CD4-positive, alpha-beta T cell treated with Interleukin-6 for 4 hours (primary cell): ENCODE data around the gene TSPYL4.
"Not testable (repeated sequence)": the region's sequence is repeated elsewhere in the genome, so short reads cannot be mapped to it uniquely, and the experiment has no call there.

Source experiments
- DNase-seq: peaks from one replicate; pipeline ENCODE4 v3.0.0-alpha.2; 2020; ENCODE audit warnings: mixed read lengths

TSPYL4 gene

DNA sequence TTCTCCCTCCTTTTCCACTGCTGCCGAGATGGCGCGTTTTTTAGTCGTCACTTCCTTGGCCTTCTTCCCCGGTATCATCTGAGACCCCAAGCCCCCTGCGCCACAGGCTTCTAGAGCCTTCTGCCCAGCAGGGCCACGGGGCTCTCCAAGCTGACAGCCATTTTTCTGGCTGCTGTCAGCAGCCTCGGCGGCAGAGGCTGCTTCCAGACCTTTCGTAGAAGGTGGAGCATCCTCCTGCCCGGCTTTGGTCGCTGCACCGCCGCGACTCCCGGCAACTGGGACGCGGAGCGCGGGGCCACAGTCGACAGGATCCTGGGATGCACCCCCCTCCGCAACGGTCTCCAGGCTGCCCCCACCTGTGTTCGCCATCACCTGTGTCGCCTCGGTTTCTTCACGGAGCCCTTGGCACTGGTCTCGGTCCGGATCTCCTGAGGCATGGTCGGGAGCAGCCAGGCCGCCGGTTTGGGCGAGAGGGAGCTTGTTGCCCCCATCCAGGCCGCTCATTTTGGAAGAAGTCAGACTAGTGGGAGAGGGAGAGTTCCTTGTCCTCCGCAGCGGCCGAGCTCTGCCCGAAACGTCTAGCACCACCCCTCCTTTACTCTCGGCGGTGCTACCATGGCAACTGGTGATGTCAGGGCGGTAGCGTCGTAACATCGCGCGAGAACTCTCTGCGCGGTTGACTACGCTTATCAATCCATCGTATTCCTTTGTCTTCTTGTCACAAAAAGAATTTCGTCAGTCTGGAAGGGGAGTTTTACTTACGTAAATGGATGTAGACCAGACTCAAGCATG lies at the start of gene TSPYL4:
TSS of gene TSPYL4 (minus strand) at position 571 of the 792 bp plus-strand sequence. CDS start at position 504, 67 bp downstream.
- DNase-seq = peak; percentile 92

DNA sequence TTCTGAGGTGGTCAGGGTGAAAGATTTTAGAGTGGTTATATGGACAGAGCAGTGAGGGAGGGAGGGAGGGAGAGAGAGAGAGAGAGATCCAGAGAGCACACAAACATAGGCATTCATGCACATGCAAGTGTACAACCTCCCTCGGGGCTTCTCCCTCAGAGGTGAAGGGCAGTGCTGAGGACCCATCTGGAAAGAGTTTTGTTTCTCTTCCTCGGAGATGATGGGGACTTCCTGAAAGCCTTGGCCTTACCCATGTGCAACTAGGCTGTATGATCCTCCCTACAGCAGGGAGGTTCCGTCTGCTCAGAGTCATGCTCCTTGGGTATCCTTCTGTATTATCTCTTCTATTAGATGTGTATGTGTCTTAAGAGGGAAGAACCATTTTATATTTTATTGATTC lies 47.2 kb upstream of the TSPYL4 start:
- DNase-seq = no peak

DNA sequence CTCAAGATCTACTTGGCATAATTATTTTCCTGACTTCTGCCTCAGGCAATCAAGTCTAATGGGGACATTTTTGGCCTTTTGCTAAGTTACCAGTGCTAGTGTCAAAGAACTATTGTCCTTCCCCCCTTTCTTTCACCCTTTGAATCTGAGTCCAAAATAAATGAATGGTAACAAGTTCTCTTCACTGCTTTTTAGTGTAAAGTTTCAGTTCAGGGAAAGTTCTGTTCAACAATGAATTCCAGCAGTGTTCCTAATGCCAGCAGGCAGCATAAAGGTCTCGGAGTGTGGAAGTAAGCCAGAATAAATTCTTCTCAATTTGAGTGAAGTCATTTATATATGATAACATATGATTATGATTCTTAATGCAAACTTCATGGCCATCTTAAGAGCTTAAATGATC lies 46.7 kb upstream of the TSPYL4 start:
- DNase-seq = no peak

GRCh38 chr6:116298973-116299372 lies 45.1 kb upstream of the TSPYL4 start:
- DNase-seq = no peak

DNA sequence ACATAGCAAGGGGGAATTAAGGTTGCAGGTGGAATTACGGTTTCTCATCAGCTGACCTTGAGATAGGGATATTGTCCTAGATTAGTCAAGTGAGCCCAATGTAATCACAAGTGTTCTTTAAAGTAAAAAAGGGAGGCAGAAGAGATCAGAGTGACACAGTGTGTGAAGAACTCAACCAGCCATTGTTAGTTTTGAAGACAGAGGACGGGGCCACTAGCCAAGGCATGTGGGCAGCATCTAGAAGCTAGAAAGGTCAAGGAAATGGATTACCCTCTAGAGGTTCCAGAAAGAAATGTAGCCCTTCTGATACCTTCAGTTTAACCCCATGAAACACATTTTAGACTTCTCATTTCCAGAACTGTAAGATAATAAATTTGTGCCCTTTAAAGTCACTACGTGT lies 44.4 kb upstream of the TSPYL4 start:
- DNase-seq = no peak

DNA sequence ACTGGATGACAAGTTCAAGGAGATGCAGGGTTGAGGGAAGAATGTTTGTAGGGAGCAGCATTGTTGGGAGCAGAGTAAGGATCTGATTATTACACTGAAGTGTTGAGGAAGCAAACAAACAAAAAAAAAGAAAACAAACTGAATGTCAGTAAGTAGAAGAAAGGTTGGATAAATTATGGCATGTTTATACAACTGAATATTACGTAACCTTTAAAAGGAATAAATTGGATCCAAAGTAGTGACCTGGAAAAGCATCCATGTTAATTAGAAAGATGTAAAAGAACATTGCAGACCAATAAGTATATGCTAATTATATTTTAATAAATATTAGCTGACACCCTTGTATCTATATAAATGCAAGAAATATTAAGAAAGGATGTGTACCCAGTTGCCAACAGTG lies 38.7 kb upstream of the TSPYL4 start:
- no peak for DNase-seq

DNA sequence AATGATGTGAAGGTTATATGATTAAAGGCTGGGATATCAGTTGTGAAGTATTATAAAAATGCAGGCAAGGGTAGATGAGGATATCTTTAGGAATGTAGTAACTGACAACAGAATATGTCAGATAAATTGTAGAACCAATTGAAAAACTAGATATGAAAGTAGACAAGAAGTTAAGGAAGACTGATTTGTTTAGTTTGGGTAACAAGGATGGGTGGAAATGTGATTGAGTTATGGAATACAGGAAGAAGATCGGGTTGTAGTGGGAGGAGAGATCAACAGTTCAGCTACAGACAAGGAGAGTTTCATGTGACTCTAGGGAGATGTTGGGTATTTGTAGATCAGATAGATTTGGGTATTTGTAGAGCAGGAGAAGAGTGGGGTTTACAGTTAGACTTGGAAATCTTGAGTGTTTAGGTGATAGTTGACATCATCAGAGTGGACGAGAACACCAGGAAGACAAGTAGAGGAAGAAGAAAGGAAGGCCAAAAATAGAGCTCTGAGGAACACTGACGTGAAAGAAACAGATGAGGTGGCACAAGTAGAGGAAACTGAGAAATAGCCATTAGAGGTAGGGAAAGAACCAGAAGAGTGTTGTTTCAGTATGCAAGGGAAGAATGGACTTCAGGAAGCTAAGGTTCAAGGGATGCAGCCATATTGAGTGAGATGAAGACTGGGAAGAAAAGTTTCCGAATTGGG lies 38.0 kb upstream of the TSPYL4 start:
- DNase-seq = no peak

- DNase-seq = no peak
Measured at GRCh38 chr6:116290799-116291198, 36.9 kb upstream of the TSPYL4 start.

DNA sequence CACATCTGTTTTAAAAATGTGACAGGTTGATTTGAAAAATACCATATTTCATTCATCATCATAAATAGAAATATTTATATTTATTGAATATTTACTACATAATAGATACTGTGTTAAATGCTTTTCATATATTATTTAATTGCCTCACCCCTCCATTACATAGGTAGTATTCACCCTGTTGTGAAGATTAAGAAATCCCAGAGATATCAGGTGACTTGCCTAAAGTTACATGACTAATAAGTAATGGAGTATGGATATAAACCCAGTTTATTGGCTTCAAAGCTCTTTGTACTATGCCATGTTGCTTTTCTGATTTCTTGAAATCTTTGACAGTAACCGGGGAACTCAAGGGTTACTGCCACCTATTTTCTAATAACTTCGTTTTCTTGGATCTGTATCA lies 36.0 kb upstream of the TSPYL4 start:
- DNase-seq = no peak

DNA sequence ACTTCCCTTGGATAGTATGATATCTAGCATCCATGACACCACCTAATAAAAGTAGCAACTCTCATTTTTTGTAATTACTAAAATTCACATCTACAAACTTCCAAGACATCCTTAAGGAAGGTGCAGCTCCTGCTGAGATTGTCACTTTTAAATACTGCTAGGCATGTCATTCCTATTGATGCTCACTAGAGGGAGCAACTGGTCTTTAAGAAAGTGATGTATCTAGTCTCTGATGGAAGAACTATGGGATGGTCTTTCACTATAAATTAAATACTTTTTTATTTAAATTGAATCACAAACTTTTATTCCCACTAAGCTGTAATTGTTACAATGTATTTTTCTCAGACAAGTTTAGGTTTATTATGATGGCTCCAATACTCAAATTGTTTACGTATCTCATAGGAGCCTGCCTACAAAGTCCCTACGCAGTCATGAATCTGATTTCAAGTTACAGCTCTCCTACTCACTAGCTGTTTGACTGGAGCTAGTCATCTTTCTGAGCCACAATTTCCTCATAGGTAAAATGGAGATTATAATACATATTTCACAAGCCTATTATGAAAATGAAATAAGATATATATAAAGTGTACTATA lies 33.9 kb upstream of the TSPYL4 start:
- no peak for DNase-seq

- DNase-seq = no peak
Measured at GRCh38 chr6:116286773-116287358, 33.0 kb upstream of the TSPYL4 start.

- DNase-seq = not testable (repeated sequence)
Measured at GRCh38 chr6:116284984-116285383, 31.1 kb upstream of the TSPYL4 start.

DNA sequence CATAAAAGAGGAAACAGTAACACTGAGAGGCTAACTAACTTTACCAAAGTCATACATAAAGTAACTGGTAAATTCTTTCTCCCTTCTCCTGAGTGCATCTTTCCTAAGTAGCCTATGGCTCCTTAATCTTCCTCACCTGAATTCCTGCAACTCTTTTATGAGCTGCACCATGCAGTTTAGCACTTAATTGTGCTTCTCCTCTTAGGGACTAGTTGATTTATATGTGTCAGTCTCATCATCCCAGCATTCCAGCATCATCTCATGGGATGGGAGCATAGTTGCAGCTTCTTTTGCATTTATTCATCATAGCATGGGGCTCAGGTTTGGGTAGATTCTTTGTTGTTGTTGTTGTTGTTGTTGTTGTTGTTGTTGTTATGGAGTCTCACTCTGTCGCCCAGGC lies 29.3 kb upstream of the TSPYL4 start:
- no peak for DNase-seq

DNA sequence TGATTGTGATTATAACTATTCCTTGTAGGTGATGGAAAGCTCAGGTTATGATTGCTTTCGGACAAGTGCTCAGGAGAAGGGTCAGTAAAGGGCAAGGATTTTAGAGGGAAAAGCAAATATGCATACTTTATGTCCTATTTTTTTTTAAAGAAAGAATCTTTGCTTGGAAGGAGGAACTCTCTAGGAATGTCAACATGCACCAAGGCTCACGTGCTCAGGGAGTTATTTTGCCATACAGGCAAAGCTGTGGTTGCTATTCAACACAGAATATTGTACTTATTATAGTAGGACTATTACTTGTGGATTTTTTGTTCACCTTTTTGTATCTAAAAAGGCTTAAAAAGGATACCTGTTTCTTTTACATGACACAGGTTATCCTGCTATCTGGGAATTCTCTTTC lies 28.8 kb upstream of the TSPYL4 start:
- no peak for DNase-seq

DNA sequence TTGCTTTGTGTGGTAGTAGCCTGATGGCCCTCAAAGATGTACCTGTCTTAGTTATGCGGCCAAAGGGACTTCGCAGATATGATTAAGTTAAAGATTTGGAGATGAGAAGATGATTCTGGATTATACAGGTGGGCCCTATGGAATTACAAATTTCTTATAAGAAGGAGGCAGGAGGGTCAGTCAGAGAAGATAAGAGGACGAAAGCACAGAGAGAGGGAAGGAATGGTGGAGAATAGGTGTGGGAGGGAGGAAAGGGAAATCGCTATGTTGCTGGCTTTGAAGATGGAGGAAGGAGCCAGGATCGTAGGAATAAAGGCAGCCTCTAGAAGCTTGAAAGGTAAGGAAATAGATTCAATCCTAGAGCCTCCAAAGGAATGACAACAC lies 27.1 kb upstream of the TSPYL4 start:
- DNase-seq = no peak

DNA sequence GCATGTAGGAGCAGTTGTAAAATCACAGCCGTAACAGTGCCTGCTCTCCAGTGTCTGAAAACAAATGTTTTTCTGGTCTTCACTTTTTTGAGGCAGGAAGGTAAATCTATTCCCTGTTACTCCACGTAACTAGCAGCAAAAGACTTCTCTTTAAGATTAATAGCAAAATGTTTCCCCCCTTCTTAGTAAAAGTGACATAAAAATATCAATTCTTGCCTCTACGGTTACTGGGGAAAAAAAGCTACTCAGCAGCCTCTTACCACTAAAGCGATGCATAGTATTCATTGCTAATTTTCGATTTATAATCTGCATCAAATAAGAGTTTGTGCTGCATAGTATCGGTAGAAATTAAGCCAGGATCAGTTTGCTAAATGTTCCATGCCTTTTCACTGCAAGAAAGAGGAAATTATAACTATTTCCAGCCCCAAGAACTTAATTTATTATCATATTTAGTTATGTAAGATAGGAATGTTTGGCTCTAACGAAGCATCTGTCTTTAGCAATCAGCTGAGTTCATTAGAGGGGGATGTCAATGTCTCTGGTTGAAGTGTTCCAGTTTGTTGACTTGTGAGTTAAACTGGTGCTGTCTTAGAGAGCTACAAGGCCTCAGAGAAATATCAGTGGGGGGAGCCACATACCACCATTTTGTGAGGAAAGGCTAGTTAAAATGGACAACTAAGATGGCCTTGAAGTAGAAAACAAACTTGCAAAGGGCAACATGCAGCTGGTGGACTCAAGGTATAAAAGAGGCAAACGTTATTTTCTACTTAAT lies 26.5 kb upstream of the TSPYL4 start:
- DNase-seq = no peak

GRCh38 chr6:116279232-116280160 lies 25.6 kb upstream of the TSPYL4 start, which contains the start of gene TSPYL1:
Gene TSPYL1, minus strand, starts transcription at chr6:116279930. Its CDS starts 100 bp downstream, at chr6:116279830.
- peak; percentile 95 for DNase-seq

DNA sequence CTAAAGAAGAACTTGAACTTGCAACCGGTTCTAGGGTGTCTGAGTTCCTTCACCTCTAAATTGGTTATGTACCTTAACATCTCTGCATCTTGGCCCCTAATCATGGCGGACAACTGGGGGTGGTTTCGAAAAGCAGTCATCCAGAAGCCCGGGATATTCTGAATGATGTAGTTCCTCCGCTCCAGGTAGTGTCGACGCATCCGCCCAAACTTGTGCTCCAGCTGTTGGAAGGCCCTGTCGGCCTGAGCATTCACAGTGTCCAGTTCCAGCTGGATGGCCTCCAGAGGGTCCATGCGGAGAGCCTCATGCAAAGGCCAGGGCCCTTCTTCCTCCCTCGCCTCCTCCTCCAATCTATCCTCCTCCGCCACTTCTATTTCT lies 25.0 kb upstream of the TSPYL4 start:
- DNase-seq = no peak

DNA sequence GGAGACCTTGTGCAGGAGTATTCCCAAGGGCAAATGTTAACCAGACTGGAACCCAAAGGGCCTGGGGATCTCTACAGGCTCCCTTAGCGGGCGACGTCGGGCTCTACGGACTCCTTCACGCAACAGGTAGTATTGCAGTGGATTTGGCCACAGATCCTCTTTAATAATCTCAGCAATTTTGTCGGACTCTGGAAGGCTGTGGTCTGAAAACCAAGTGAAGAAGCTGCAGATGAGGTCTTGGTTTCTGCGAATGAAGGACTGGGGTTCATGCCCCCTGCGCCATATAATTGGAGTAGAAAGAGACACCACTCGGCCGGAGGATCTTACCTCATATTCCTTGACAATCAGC lies 24.6 kb upstream of the TSPYL4 start:
- DNase-seq = no peak

DNA sequence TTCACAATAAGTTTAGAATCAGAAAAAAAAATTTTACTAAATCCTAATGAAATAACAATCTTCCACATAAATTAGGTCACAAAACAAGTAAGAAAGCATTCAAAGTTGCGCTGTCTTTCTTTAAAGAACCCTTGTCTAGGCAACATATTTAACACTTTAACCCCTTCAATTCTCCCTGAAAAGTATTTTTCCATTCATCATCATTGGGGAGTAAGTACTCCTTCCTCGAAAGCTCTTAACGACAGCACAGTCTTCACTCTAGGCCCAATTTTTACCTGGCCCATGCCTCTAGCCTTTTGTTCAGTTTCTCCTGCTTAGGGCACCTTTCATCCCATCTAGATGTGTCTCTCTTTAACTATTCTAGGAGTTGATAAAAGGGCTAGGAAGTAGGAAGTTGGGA lies 23.2 kb upstream of the TSPYL4 start:
- no peak for DNase-seq

GRCh38 chr6:116271149-116271708 lies 17.4 kb upstream of the TSPYL4 start:
- no peak for DNase-seq
